Transverse colon (tissue), 4 donors: Measurements from ENCODE around the gene CARD10. TPM values are rescaled to one million over a fixed set of nuclear protein-coding genes. Genes with fewer than 3 reads are reported as not detected.
A peak's percentile ranks its signal among the peaks of the same experiment; 100 is the strongest.

Source experiments
- DNase-seq: peaks from one replicate; pipeline ENCODE4 v3.0.0-alpha.2; 2019
- H3K27ac ChIP-seq, 4 donors: fragments of 200-600 bp; sonication (generic); 2 replicates each; pipeline ENCODE4 v1.5.1; 2016 to 2018; ENCODE audit warnings: inconsistent platforms in 4 of 4
- H3K27me3 ChIP-seq: fragments of 200-600 bp; sonication (generic); 2 replicates; pipeline ENCODE4 v1.5.1; 2017; ENCODE audit warnings: inconsistent platforms
- H3K36me3 ChIP-seq, 4 donors: fragments of 200-600 bp; sonication (generic); 2 replicates each; pipeline ENCODE4 v1.5.1; 2017 to 2019; ENCODE audit warnings: inconsistent platforms in 4 of 4
- H3K4me1 ChIP-seq, 4 donors: fragments of 200-600 bp; sonication (generic); 2 replicates each; pipeline ENCODE4 v1.5.1; 2017 to 2020; ENCODE audit warnings: inconsistent platforms in 4 of 4
- H3K4me3 ChIP-seq, 4 donors: fragments of 200-600 bp; sonication (generic); 1 replicate in 1 of 4; 2 replicates in 3 of 4; pipeline versions ENCODE4 v1.5.1 to v1.6.1; 2017 to 2019; ENCODE audit warnings: inconsistent platforms in 4 of 4
- H3K9me3 ChIP-seq, 2 donors: fragments of 200-600 bp; sonication (generic); 2 replicates each; pipeline ENCODE4 v1.5.1; 2017 to 2019; ENCODE audit warnings: inconsistent platforms in 2 of 2
- EP300 ChIP-seq: sonication (generic); formaldehyde crosslinking; IDR thresholded peaks from one replicate; pipeline ENCODE4 v1.6.1; 2017; ENCODE audit warnings: antibody characterized with exemption, low read depth
- POLR2A ChIP-seq: fragments of 450-650 bp; IDR thresholded peaks from one replicate; pipeline ENCODE4 v1.6.1; 2016; ENCODE audit warnings: antibody characterized with exemption, mild to moderate bottlenecking, moderate library complexity
- POLR2AphosphoS5 ChIP-seq, 3 donors: sonication (generic); formaldehyde crosslinking; IDR thresholded peaks; one replicate each; pipeline ENCODE4 v1.6.1; 2016; ENCODE audit warnings: antibody characterized with exemption in 3 of 3
- WGBS, 2 donors: methylation state at CpG; one replicate each; pipeline ENCODE4 v1.1.5; 2018; ENCODE audit warnings: low coverage in 1 of 2; 5-methylcytosine and 5-hydroxymethylcytosine counted together
- in situ Hi-C, 4 donors: fragments of 200-750 bp; cut with MboI; loops; one replicate each; pipeline versions ENCODE4 v1.15.0 to v1.15.1; 2017; ENCODE audit warnings: low sequenced_read_pairs in 3 of 4, low pct_ligation_motif_present in 1 of 4, low pct_unique_long_range_greater_than_20kb in 1 of 4
- intact Hi-C: fragments of 100-400 bp; cut with DNase I; formaldehyde crosslinking; loops from one replicate; pipeline ENCODE4 v1.15.1; 2023; ENCODE audit warnings: low total_unique reads
- total RNA-seq, 4 donors: library from RNA; depleted of rRNA; stranded (reverse); fragments of >200 nt; gene quantifications; one replicate each; pipeline ENCODE4 v1.1.0, GENCODE V29; 2016
- TF ChIP-seq, protein P1 (sequence below), 5 experiments: fragments of 200-600 bp in 3 of 5; fragments of 450-650 bp in 2 of 5; sonication (generic) in 3 of 5; IDR thresholded peaks; 1 replicate in 2 of 5; 2 replicates in 3 of 5; pipeline ENCODE4 v1.5.1; 2016 to 2017; ENCODE audit warnings: antibody characterized with exemption in 5 of 5, inconsistent platforms in 3 of 5, mild to moderate bottlenecking in 2 of 5, moderate library complexity in 1 of 5

CARD10 gene
- total RNA-seq, 4 donors from 2014 or later = 46.3 to 166 (median 60.9) TPM

DNA sequence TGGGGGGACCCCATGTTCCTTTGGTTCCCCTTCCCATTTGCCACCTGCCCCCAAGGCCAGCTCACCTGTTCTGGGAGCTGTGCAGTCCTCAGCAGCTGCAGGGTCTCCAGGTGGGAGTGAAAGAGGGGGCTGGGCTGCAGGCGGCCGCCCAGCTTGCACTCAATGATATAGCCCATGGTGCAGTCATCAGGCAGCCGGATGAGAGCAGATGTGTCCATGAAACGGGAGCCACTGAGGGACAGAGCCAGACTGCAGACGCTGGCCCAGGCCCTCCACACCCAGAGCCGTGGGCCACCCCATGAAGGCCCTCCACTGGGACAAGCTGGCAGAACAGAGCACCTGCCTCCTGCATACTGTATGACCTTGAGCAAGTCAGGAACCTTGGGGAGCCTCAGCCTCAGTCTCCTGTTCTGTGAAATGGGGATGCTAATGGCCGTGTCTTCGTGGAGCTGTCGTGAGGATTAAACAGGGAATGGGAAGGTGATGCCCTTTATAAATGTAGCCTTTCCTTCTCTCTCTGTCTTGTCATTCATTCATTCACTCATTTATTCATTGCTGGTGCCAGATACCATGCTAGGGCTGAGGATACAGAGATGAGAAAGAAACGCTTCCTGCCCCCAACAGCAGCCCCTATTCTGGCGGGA is 44.6 kb downstream of the CARD10 start:
- TF ChIP-seq, protein P1, sequence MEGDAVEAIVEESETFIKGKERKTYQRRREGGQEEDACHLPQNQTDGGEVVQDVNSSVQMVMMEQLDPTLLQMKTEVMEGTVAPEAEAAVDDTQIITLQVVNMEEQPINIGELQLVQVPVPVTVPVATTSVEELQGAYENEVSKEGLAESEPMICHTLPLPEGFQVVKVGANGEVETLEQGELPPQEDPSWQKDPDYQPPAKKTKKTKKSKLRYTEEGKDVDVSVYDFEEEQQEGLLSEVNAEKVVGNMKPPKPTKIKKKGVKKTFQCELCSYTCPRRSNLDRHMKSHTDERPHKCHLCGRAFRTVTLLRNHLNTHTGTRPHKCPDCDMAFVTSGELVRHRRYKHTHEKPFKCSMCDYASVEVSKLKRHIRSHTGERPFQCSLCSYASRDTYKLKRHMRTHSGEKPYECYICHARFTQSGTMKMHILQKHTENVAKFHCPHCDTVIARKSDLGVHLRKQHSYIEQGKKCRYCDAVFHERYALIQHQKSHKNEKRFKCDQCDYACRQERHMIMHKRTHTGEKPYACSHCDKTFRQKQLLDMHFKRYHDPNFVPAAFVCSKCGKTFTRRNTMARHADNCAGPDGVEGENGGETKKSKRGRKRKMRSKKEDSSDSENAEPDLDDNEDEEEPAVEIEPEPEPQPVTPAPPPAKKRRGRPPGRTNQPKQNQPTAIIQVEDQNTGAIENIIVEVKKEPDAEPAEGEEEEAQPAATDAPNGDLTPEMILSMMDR (IDR thresholded peaks at IDR 0.05) = no peak
- TF ChIP-seq EP300 (no peak), POLR2AphosphoS5 (IDR thresholded peaks at IDR 0.05) (no peak), POLR2A (no peak)
- H3K4me3 ChIP-seq = no peak overlapping the region
- WGBS, 2 donors = 75 to 93% methylated on average over 1 to 9 of the region's 11 CpGs
- in situ Hi-C loops (no loop called here), intact Hi-C loops (no loop called here)
- no peaks in the 10 kb centered on the region for H3K4me1 ChIP-seq
- H3K27ac ChIP-seq = no peak overlapping the region
- DNase-seq = no peak
- H3K9me3 ChIP-seq = no peaks in the 10 kb centered on the region
- H3K27me3 ChIP-seq = peaks cover 7% of the 10 kb centered on the region
- no peaks in the 10 kb centered on the region for H3K36me3 ChIP-seq

DNA sequence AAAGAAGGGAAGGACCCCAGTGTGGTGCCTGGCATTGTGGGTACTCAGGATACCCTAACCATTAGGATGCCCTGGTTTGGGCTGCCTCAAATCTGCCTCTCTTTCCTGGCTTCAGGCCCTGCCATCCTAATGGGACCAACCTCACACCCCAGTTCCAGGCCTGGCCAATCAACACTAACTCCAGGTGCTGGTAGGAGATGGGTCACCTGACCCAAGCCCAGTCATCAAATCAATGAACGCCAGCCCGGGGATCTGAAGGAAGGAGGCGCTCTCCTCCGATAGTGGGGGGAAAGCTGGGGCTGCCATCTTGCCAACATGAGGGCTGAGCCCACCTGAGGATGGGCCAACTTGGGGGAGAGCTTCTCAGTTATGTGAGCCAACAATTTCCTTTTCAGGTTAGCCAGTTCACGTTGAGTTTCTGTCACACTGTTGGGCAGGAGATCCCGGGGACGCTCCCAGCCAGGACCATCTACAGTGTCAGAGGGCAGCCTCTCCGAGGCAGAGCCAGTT is 45.7 kb downstream of the CARD10 start:
- Histone ChIP-seq H3K4me3 (no peak overlapping the region), H3K36me3 (no peaks in the 10 kb centered on the region), H3K27ac (no peak overlapping the region), H3K27me3 (peaks cover 7% of the 10 kb centered on the region), H3K9me3 (no peaks in the 10 kb centered on the region), H3K4me1 (no peaks in the 10 kb centered on the region)
- 78% methylated on average over 8 of the region's 8 CpGs; no CpG with 5 or more reads in 1 of the 2 donors for WGBS, 2 donors
- no peak for DNase-seq
- intact Hi-C loops = no loop called here
- in situ Hi-C loops = no loop called here
- TF ChIP-seq EP300 = no peak
- TF ChIP-seq POLR2A = no peak
- TF ChIP-seq POLR2AphosphoS5 (IDR thresholded peaks at IDR 0.05) = no peak
- TF ChIP-seq, protein P1 (IDR thresholded peaks at IDR 0.05) = no peak

DNA sequence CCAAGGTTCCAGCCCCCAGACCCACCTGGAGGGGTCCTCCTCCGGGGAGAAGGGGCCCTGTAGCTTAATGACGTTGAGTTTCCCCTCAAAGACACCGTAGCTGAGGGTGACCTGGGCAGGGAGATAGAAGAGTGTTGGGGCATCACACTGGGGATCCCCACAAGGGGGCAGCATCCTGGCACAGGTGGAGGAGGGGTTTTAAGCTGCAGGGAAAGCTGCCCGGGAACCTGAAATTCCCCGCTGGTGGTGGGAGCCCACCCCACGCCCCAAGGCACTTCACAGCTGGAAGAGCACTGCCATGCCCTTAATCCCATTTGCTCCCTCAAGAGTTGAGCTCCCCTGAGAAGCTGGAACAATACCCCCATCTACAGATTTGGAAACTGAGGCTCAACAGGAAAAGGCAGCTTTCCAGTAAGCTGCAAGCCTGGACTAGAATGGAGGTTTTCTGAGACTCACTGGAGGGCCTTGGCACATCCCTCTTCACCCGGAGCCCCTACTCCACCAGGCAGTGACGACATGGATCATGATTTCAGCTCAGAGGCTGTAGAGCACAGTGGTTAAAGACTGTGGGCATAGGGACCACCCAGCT is 46.7 kb downstream of the CARD10 start:
- peaks cover 7% of the 10 kb centered on the region for H3K27me3 ChIP-seq
- intact Hi-C loops (no loop called here), in situ Hi-C loops (no loop called here)
- no peak overlapping the region for H3K4me3 ChIP-seq
- TF ChIP-seq, protein P1 (IDR thresholded peaks at IDR 0.05) = peak; percentile 41 to 64 (median 52)
- TF ChIP-seq POLR2AphosphoS5 (IDR thresholded peaks at IDR 0.05) (no peak), POLR2A (no peak), EP300 (no peak)
- H3K9me3 ChIP-seq = no peaks in the 10 kb centered on the region
- H3K36me3 ChIP-seq = no peaks in the 10 kb centered on the region
- H3K27ac ChIP-seq = no peak overlapping the region
- H3K4me1 ChIP-seq = no peaks in the 10 kb centered on the region
- 28% methylated on average over 8 of the region's 8 CpGs; no CpG with 5 or more reads in 1 of the 2 donors for WGBS, 2 donors
- peak; percentile 59 for DNase-seq

DNA sequence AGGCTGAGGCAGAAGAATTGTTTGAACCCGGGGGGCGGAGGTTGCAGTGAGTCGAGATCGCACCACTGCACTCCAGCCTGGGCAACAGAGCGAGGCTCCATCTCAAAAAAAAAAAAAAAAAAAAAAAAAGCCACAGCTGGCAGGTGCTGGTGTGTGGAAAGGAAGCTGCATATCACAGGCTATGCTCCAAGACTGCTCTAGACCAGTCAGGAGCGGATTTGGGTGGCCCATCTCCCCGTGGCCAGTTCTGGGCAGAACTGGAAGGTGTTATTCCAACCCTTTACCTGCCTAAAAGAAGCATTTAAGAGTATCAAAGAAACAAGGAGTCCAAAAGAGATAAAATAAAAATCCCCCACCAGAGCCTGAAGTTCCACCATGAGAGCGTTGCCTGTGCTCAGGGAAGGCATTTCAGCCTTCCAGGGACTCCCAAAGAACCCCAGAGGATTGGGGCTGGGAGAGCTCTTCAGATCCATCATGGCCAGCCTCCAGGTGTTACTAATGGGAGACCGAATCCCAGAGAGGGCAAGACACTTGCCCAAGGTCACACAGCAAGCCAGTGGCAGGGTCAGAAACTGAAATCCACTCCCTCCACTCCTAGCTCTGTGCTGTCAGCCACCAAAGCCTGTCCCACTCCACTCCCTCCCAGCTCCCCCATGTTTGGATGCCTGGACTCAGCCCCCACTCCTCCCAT is 47.3 kb downstream of the CARD10 start:
- H3K4me3 ChIP-seq = no peak overlapping the region
- no peaks in the 10 kb centered on the region for H3K4me1 ChIP-seq
- H3K9me3 ChIP-seq = no peaks in the 10 kb centered on the region
- no peak for DNase-seq
- 82 to 100% methylated on average over 1 to 9 of the region's 9 CpGs for whole genome bisulfite sequencing, 2 donors
- intact Hi-C loops (no loop called here), in situ Hi-C loops (no loop called here)
- TF ChIP-seq POLR2A = no peak
- no peak for TF ChIP-seq EP300
- TF ChIP-seq, protein P1 (IDR thresholded peaks at IDR 0.05) = no peak
- no peak for TF ChIP-seq POLR2AphosphoS5 (IDR thresholded peaks at IDR 0.05)
- no peaks in the 10 kb centered on the region for H3K36me3 ChIP-seq
- H3K27ac ChIP-seq = no peak overlapping the region
- H3K27me3 ChIP-seq = peaks cover 10% of the 10 kb centered on the region
